NCI-H1092 (cell line): Measurements from ENCODE around the gene SEC22C.

ENCODE experiments used
- DNase-seq: peaks from one replicate; lab custom pipeline; 2025; lab: John Stamatoyannopoulos, UW

Gene SEC22C

GRCh38 chr3:42498034-42498433, 83.7 kb downstream of the SEC22C start:
- no peak for DNase-seq
